ENCODE data around the gene PRR18. TPM values are rescaled to one million over a fixed set of nuclear protein-coding genes. Genes with fewer than 3 reads are reported as not detected.

PRR18 gene
- total and polyA plus RNA-seq, 2 of the 8 experiments (the other 6 are each of a cell fraction or from before 2014, with no cell fraction given), result 0.08 to 0.19 TPM

GRCh38 chr6:166286839-166287271, 21.3 kb downstream of the PRR18 start:
- CTCF ChIA-PET (ENCODE audit: partially characterized antibody), result interaction anchor here (0.6 kb wide), 1 partner anchor 122 kb away, joined by 3 read pairs; no protein-coding TSS in a partner anchor
- peaks cover 0 to 5% (median 0%) of the 10 kb centered on the region in 4 experiments; a peak in 3 of 7 replicates for H3K27me3 ChIP-seq (replicated peaks in 1 of 4; ENCODE audit: control insufficient read depth in 3 of 4, extremely low read depth in 1 of 4, insufficient read depth in 3 of 4, low read length in 3 of 4)
- WGBS, 2 experiments (ENCODE audit: extremely low coverage in 1 of 2, insufficient coverage in 1 of 2, insufficient read length in 1 of 2, insufficient replicate concordance in 2 of 2, low coverage in 1 of 2, low lambda C conversion rate in 2 of 2, missing lambda C conversion rate in 1 of 2), result 78% methylated on average over 8 of the region's 8 CpGs; no CpG with 5 or more reads in 1 of the 2 experiments
- H4K5ac ChIP-seq (ENCODE audit: insufficient read length, low read depth, low read length), result no peak overlapping the region
- no peak overlapping the region for H3K9ac ChIP-seq (replicated peaks in 1 of 4; ENCODE audit: extremely low read depth in 1 of 4, low read depth in 3 of 4, low read length in 3 of 4)
- no peaks in the 10 kb centered on the region for H3K9me3 ChIP-seq (ENCODE audit: insufficient read depth in 2 of 2, low read depth in 1 of 2, low read length in 1 of 2)
- no peaks in the 10 kb centered on the region for H3K23me2 ChIP-seq (ENCODE audit: low read depth, low read length)
- H2BK15ac ChIP-seq (ENCODE audit: low read length), result no peak overlapping the region
- H4K91ac ChIP-seq (replicated peaks; ENCODE audit: insufficient read length, low read length), result no peak overlapping the region
- TF ChIP-seq ATF2 (IDR thresholded peaks at IDR 0.05; ENCODE audit: low read length) (no peak), TCF12 (IDR thresholded peaks at IDR 0.05; ENCODE audit: low read depth, low read length) (peak; percentile 29; the same call in 1 of the 2 replicates), SRF (IDR thresholded peaks at IDR 0.05; ENCODE audit: low read depth, low read length) (peak; percentile 85), CBX5 (IDR thresholded peaks at IDR 0.05; ENCODE audit: low read depth, low read length) (no peak)
- peak overlapping the region; percentile 68; the same call in 1 of the 2 replicates for H2AFZ ChIP-seq (ENCODE audit: low read length)
- H3K27ac ChIP-seq (ENCODE audit: low read depth, low read length), result no peak overlapping the region
- H3K18ac ChIP-seq (ENCODE audit: extremely low read depth, low read length), result no peak overlapping the region
- no peaks in the 10 kb centered on the region for H3K79me2 ChIP-seq (ENCODE audit: control insufficient read depth in 1 of 2, insufficient read depth in 2 of 2, low read length in 2 of 2)
- peak; percentile 65 for FAIRE-seq
- no peak overlapping the region for H2AK5ac ChIP-seq (ENCODE audit: low read depth, low read length)
- DNase-seq (ENCODE audit: low read depth in 1 of 2, low spot score in 2 of 2), result no peak
- no peak overlapping the region for H3K4me3 ChIP-seq (ENCODE audit: extremely low read depth in 1 of 4, insufficient read depth in 2 of 4, low read depth in 3 of 4, low read length in 4 of 4)
- no peak overlapping the region for H2BK5ac ChIP-seq (ENCODE audit: low read depth, low read length)
- no peak overlapping the region for H3K14ac ChIP-seq (ENCODE audit: insufficient read length)
- POLR2A ChIA-PET (ENCODE audit: partially characterized antibody), result no interaction called here
- no peak overlapping the region for H2BK120ac ChIP-seq (replicated peaks; ENCODE audit: low read depth, low read length)
- H3K4me2 ChIP-seq (ENCODE audit: insufficient read depth in 1 of 2, low read depth in 2 of 2, low read length in 2 of 2), result no peak overlapping the region
- H3K4ac ChIP-seq (replicated peaks; ENCODE audit: insufficient read length, low read depth, low read length), result no peak overlapping the region
- no peak overlapping the region for H3K56ac ChIP-seq (replicated peaks; ENCODE audit: insufficient read length, low read depth, low read length)
- no peak overlapping the region for H3K23ac ChIP-seq (ENCODE audit: insufficient read length)
- H3K4me1 ChIP-seq (replicated peaks in 1 of 4; ENCODE audit: control insufficient read depth in 3 of 4, insufficient read depth in 4 of 4, low read length in 3 of 4), result peaks cover 0 to 3% (median 0%) of the 10 kb centered on the region in 4 experiments; a peak in 1 of 7 replicates
- no peaks in the 10 kb centered on the region for H3K79me1 ChIP-seq (ENCODE audit: low read depth, low read length)
- no peak overlapping the region for H2BK12ac ChIP-seq (ENCODE audit: low read depth, low read length)
- H4K8ac ChIP-seq (ENCODE audit: extremely low read depth, insufficient read depth, low read length), result no peak overlapping the region
- H3K36me3 ChIP-seq (ENCODE audit: control insufficient read depth in 2 of 4, insufficient read depth in 4 of 4, low read length in 3 of 4), result no peaks in the 10 kb centered on the region
- H2BK20ac ChIP-seq (ENCODE audit: low read length), result no peak overlapping the region
- H4K20me1 ChIP-seq (replicated peaks in 1 of 2; ENCODE audit: control insufficient read depth in 1 of 2, insufficient read depth in 2 of 2, low read length in 2 of 2), result no peaks in the 10 kb centered on the region

All from H1 (cell line).